Gastroesophageal sphincter (tissue), 3 donors: ENCODE results near the gene CCDC200.

Experiments
- POLR2A ChIP-seq, 2 donors: fragments of 450-650 bp; IDR thresholded peaks; one replicate each; pipeline ENCODE4 v1.6.1; 2017; ENCODE audit warnings: antibody characterized with exemption in 2 of 2, mild to moderate bottlenecking in 2 of 2, moderate library complexity in 1 of 2
- TF ChIP-seq, protein P1 (sequence below), 4 experiments: fragments of 200-600 bp in 2 of 4; fragments of 450-650 bp in 2 of 4; sonication (generic) in 1 of 4; IDR thresholded peaks; one replicate each; pipeline ENCODE4 v1.5.1; 2017 to 2019; ENCODE audit warnings: antibody characterized with exemption in 4 of 4, mild to moderate bottlenecking in 2 of 4, moderate library complexity in 2 of 4

DNA sequence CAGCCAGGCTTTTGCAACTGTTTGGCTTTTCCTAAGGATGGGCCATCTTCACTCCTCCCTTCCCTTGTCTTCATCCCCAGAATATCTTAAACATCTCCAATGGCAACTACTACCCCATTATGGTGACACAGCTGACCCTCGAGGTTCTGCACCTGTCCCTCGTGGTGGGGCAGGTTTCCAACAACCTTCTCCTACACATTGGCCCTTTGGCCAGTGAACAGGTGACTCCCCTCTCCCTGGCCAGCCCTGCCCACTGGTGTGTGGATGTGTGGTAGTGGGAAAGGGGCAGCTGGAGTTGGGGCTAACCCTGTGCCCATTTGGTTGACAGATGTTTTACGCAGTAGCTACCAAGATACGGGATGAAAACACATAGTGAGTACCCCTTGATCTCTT, 12.1 kb downstream of the CCDC200 start:
- TF ChIP-seq, protein P1, sequence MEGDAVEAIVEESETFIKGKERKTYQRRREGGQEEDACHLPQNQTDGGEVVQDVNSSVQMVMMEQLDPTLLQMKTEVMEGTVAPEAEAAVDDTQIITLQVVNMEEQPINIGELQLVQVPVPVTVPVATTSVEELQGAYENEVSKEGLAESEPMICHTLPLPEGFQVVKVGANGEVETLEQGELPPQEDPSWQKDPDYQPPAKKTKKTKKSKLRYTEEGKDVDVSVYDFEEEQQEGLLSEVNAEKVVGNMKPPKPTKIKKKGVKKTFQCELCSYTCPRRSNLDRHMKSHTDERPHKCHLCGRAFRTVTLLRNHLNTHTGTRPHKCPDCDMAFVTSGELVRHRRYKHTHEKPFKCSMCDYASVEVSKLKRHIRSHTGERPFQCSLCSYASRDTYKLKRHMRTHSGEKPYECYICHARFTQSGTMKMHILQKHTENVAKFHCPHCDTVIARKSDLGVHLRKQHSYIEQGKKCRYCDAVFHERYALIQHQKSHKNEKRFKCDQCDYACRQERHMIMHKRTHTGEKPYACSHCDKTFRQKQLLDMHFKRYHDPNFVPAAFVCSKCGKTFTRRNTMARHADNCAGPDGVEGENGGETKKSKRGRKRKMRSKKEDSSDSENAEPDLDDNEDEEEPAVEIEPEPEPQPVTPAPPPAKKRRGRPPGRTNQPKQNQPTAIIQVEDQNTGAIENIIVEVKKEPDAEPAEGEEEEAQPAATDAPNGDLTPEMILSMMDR (IDR thresholded peaks at IDR 0.05), result no peak
- no peak for TF ChIP-seq POLR2A (IDR thresholded peaks at IDR 0.05)
